Measurements from ENCODE around the gene RET.

The RET gene

GRCh38 chr10:43176271-43176670 lies 99.4 kb downstream of the RET start:
- Histone ChIP-seq H3K36me3 (ENCODE audit: control insufficient read depth, low read length) (peaks cover 17% of the 10 kb centered on the region; the same call in 1 of the 2 replicates), H4K20me1 (ENCODE audit: control insufficient read depth, insufficient read depth, low read depth, low read length) (no peaks in the 10 kb centered on the region), H3K4me2 (ENCODE audit: low read length) (no peak overlapping the region), H3K79me2 (ENCODE audit: control insufficient read depth, low read length) (no peaks in the 10 kb centered on the region), H3K4me3 (ENCODE audit: low read length) (no peak overlapping the region), H3K9me2 (replicated peaks; ENCODE audit: control insufficient read depth, low read length) (no peaks in the 10 kb centered on the region), H3K9me3 (ENCODE audit: control insufficient read depth, insufficient read depth, low read length) (no peaks in the 10 kb centered on the region), H3F3A (ENCODE audit: control insufficient read depth, insufficient read depth) (no peaks in the 10 kb centered on the region), H3K4me1 (ENCODE audit: control insufficient read depth, low read length) (no peaks in the 10 kb centered on the region), H3K27me3 (ENCODE audit: control insufficient read depth, low read length) (no peaks in the 10 kb centered on the region), H3K27ac (ENCODE audit: low read depth, low read length) (no peak overlapping the region)
- no peak for TF ChIP-seq CTCF (IDR thresholded peaks at IDR 0.05; ENCODE audit: low read depth, low read length, poor library complexity, severe bottlenecking)
- TF ChIP-seq EZH2phosphoT487 (IDR thresholded peaks at IDR 0.05; ENCODE audit: borderline replicate concordance, low read length) = no peak

GRCh38 chr10:43177595-43177994 lies 100.7 kb downstream of the RET start:
- Histone ChIP-seq H3K4me2 (ENCODE audit: low read length) (no peak overlapping the region), H3K27ac (ENCODE audit: low read depth, low read length) (no peak overlapping the region), H3K27me3 (ENCODE audit: control insufficient read depth, low read length) (no peaks in the 10 kb centered on the region), H3K9me3 (ENCODE audit: control insufficient read depth, insufficient read depth, low read length) (no peaks in the 10 kb centered on the region), H3K36me3 (ENCODE audit: control insufficient read depth, low read length) (peaks cover 17% of the 10 kb centered on the region; the same call in 1 of the 2 replicates), H3K9me2 (replicated peaks; ENCODE audit: control insufficient read depth, low read length) (no peaks in the 10 kb centered on the region), H4K20me1 (ENCODE audit: control insufficient read depth, insufficient read depth, low read depth, low read length) (no peaks in the 10 kb centered on the region), H3K79me2 (ENCODE audit: control insufficient read depth, low read length) (no peaks in the 10 kb centered on the region), H3F3A (ENCODE audit: control insufficient read depth, insufficient read depth) (no peaks in the 10 kb centered on the region), H3K4me1 (ENCODE audit: control insufficient read depth, low read length) (no peaks in the 10 kb centered on the region), H3K4me3 (ENCODE audit: low read length) (no peak overlapping the region)
- no peak for TF ChIP-seq EZH2phosphoT487 (IDR thresholded peaks at IDR 0.05; ENCODE audit: borderline replicate concordance, low read length)

Data from DOHH2 (cell line).